Activated naive CD8-positive, alpha-beta T cell treated with anti-CD3 and anti-CD28 coated beads, Interleukin-2, amount 50 U/mL, for 24 hours (primary cell): ENCODE measurements around the gene GALK2.

Experiments
- ATAC-seq: fragments of 150-1000 bp; cut with Tn5 transposase; one replicate; pipeline ENCODE4 v1.10.0; 2021
- DNase-seq: peaks from one replicate; pipeline ENCODE4 v3.0.0; 2021
- H3K27ac Mint-ChIP-seq: one replicate; pipeline ENCODE4 v1.8.0; 2021; ENCODE audit warnings: mild to moderate bottlenecking, mixed read lengths
- H3K27me3 Mint-ChIP-seq: one replicate; pipeline ENCODE4 v1.8.0; 2021; ENCODE audit warnings: mixed read lengths
- H3K36me3 Mint-ChIP-seq: one replicate; pipeline ENCODE4 v1.8.0; 2021; ENCODE audit warnings: low read depth, mixed read lengths
- H3K4me1 Mint-ChIP-seq: one replicate; pipeline ENCODE4 v1.8.0; 2021; ENCODE audit warnings: mixed read lengths
- H3K4me3 Mint-ChIP-seq: one replicate; pipeline ENCODE4 v1.8.0; 2021; ENCODE audit warnings: mild to moderate bottlenecking, moderate library complexity, mixed read lengths
- H3K9me3 Mint-ChIP-seq: one replicate; pipeline ENCODE4 v1.8.0; 2021; ENCODE audit warnings: mixed read lengths

The GALK2 gene

GRCh38 chr15:49270541-49271421 lies 100.7 kb downstream of the GALK2 start:
- no peak for ATAC-seq
- Mint-ChIP-seq H3K27me3 (no peaks in the 10 kb centered on the region), H3K36me3 (peaks cover 8% of the 10 kb centered on the region), H3K27ac (no peak overlapping the region), H3K4me1 (peaks cover 10% of the 10 kb centered on the region), H3K9me3 (no peaks in the 10 kb centered on the region), H3K4me3 (no peak overlapping the region)
- no peak for DNase-seq

GRCh38 chr15:49273734-49274318 lies 103.8 kb downstream of the GALK2 start:
- H3K27me3 Mint-ChIP-seq: no peaks in the 10 kb centered on the region
- no peaks in the 10 kb centered on the region for H3K9me3 Mint-ChIP-seq
- no peak overlapping the region for H3K4me3 Mint-ChIP-seq
- DNase-seq (no peak), ATAC-seq (no peak)
- no peak overlapping the region for H3K27ac Mint-ChIP-seq
- peaks cover 14% of the 10 kb centered on the region for H3K36me3 Mint-ChIP-seq
- peaks cover 10% of the 10 kb centered on the region for H3K4me1 Mint-ChIP-seq

- Mint-ChIP-seq H3K36me3 (peaks cover 31% of the 10 kb centered on the region), H3K9me3 (no peaks in the 10 kb centered on the region), H3K27me3 (no peaks in the 10 kb centered on the region), H3K4me1 (no peaks in the 10 kb centered on the region), H3K27ac (no peak overlapping the region), H3K4me3 (no peak overlapping the region)
- ATAC-seq (no peak), DNase-seq (no peak)
Measured at GRCh38 chr15:49278751-49279150, 108.7 kb downstream of the GALK2 start.

GRCh38 chr15:49279521-49280456 lies 109.7 kb downstream of the GALK2 start:
- DNase-seq (no peak), ATAC-seq (no peak)
- Mint-ChIP-seq H3K27ac (no peak overlapping the region), H3K27me3 (no peaks in the 10 kb centered on the region), H3K9me3 (no peaks in the 10 kb centered on the region), H3K36me3 (peaks cover 40% of the 10 kb centered on the region), H3K4me3 (no peak overlapping the region), H3K4me1 (no peaks in the 10 kb centered on the region)

- Mint-ChIP-seq H3K27ac (peak overlapping the region; percentile 3), H3K4me1 (peaks cover 21% of the 10 kb centered on the region), H3K36me3 (peaks cover 59% of the 10 kb centered on the region), H3K27me3 (no peaks in the 10 kb centered on the region), H3K9me3 (peaks cover 5% of the 10 kb centered on the region), H3K4me3 (no peak overlapping the region)
- ATAC-seq (no peak), DNase-seq (no peak)
Measured at GRCh38 chr15:49282366-49282765, 112.3 kb downstream of the GALK2 start.

GRCh38 chr15:49286649-49287404 lies 116.8 kb downstream of the GALK2 start:
- Mint-ChIP-seq H3K4me1 (peaks cover 38% of the 10 kb centered on the region), H3K9me3 (peaks cover 5% of the 10 kb centered on the region), H3K4me3 (peak overlapping the region; percentile 15), H3K36me3 (peaks cover 63% of the 10 kb centered on the region), H3K27me3 (no peaks in the 10 kb centered on the region), H3K27ac (peak overlapping the region; percentile 82)
- DNase-seq: no peak
- ATAC-seq: peak; percentile 88

- Mint-ChIP-seq H3K27ac (peak overlapping the region; percentile 82), H3K4me1 (peaks cover 38% of the 10 kb centered on the region), H3K4me3 (no peak overlapping the region), H3K27me3 (no peaks in the 10 kb centered on the region), H3K36me3 (peaks cover 67% of the 10 kb centered on the region), H3K9me3 (peaks cover 5% of the 10 kb centered on the region)
- DNase-seq: no peak
- ATAC-seq: no peak
Measured at GRCh38 chr15:49287481-49287880, 117.4 kb downstream of the GALK2 start.

- ATAC-seq (no peak), DNase-seq (no peak)
- Mint-ChIP-seq H3K27ac (peak overlapping the region; percentile 17), H3K4me1 (peaks cover 38% of the 10 kb centered on the region), H3K9me3 (peaks cover 5% of the 10 kb centered on the region), H3K36me3 (peaks cover 69% of the 10 kb centered on the region), H3K4me3 (no peak overlapping the region), H3K27me3 (no peaks in the 10 kb centered on the region)
Measured at GRCh38 chr15:49288391-49288790, 118.3 kb downstream of the GALK2 start.

GRCh38 chr15:49290191-49290590 lies 120.1 kb downstream of the GALK2 start:
- no peak overlapping the region for H3K27ac Mint-ChIP-seq
- no peak for DNase-seq
- H3K27me3 Mint-ChIP-seq: no peaks in the 10 kb centered on the region
- ATAC-seq: no peak
- H3K4me3 Mint-ChIP-seq: no peak overlapping the region
- peaks cover 66% of the 10 kb centered on the region for H3K36me3 Mint-ChIP-seq
- H3K9me3 Mint-ChIP-seq: peaks cover 3% of the 10 kb centered on the region
- H3K4me1 Mint-ChIP-seq: peaks cover 38% of the 10 kb centered on the region

GRCh38 chr15:49293941-49294340 lies 123.9 kb downstream of the GALK2 start:
- no peak overlapping the region for H3K27ac Mint-ChIP-seq
- no peak for DNase-seq
- H3K4me1 Mint-ChIP-seq: peaks cover 7% of the 10 kb centered on the region
- no peak for ATAC-seq
- H3K4me3 Mint-ChIP-seq: no peak overlapping the region
- peaks cover 9% of the 10 kb centered on the region for H3K9me3 Mint-ChIP-seq
- no peaks in the 10 kb centered on the region for H3K27me3 Mint-ChIP-seq
- H3K36me3 Mint-ChIP-seq: peaks cover 72% of the 10 kb centered on the region

- DNase-seq (no peak), ATAC-seq (no peak)
- Mint-ChIP-seq H3K27ac (no peak overlapping the region), H3K4me3 (no peak overlapping the region), H3K27me3 (no peaks in the 10 kb centered on the region), H3K4me1 (peaks cover 8% of the 10 kb centered on the region), H3K9me3 (peaks cover 27% of the 10 kb centered on the region), H3K36me3 (peaks cover 75% of the 10 kb centered on the region)
Measured at GRCh38 chr15:49296258-49296657, 126.2 kb downstream of the GALK2 start.

GRCh38 chr15:49297584-49297983 lies 127.5 kb downstream of the GALK2 start:
- no peaks in the 10 kb centered on the region for H3K27me3 Mint-ChIP-seq
- DNase-seq: no peak
- no peak overlapping the region for H3K4me3 Mint-ChIP-seq
- peaks cover 27% of the 10 kb centered on the region for H3K9me3 Mint-ChIP-seq
- no peak overlapping the region for H3K27ac Mint-ChIP-seq
- ATAC-seq: no peak
- peaks cover 74% of the 10 kb centered on the region for H3K36me3 Mint-ChIP-seq
- H3K4me1 Mint-ChIP-seq: peaks cover 8% of the 10 kb centered on the region

- Mint-ChIP-seq H3K27ac (no peak overlapping the region), H3K27me3 (no peaks in the 10 kb centered on the region), H3K4me1 (peaks cover 8% of the 10 kb centered on the region), H3K4me3 (no peak overlapping the region), H3K9me3 (peaks cover 27% of the 10 kb centered on the region), H3K36me3 (peaks cover 65% of the 10 kb centered on the region)
- ATAC-seq: no peak
- DNase-seq: no peak
Measured at GRCh38 chr15:49300856-49301255, 130.8 kb downstream of the GALK2 start.

GRCh38 chr15:49301562-49301961 lies 131.5 kb downstream of the GALK2 start:
- H3K9me3 Mint-ChIP-seq: peaks cover 27% of the 10 kb centered on the region
- DNase-seq: no peak
- no peak for ATAC-seq
- H3K36me3 Mint-ChIP-seq: peaks cover 58% of the 10 kb centered on the region
- no peak overlapping the region for H3K27ac Mint-ChIP-seq
- peaks cover 8% of the 10 kb centered on the region for H3K4me1 Mint-ChIP-seq
- no peaks in the 10 kb centered on the region for H3K27me3 Mint-ChIP-seq
- H3K4me3 Mint-ChIP-seq: no peak overlapping the region
